IPS DF 4.7 (cell line): ENCODE data around the gene KCNJ8.
"Not testable (repeated sequence)": the region's sequence is repeated elsewhere in the genome, so short reads cannot be mapped to it uniquely, and the experiment has no call there.

Source experiments
- DNase-seq: peaks from one replicate; pipeline ENCODE4 v3.0.0-alpha.2; 2013; ENCODE audit warnings: low spot score; ENCODE audit errors: extremely low read depth

Gene KCNJ8

DNA sequence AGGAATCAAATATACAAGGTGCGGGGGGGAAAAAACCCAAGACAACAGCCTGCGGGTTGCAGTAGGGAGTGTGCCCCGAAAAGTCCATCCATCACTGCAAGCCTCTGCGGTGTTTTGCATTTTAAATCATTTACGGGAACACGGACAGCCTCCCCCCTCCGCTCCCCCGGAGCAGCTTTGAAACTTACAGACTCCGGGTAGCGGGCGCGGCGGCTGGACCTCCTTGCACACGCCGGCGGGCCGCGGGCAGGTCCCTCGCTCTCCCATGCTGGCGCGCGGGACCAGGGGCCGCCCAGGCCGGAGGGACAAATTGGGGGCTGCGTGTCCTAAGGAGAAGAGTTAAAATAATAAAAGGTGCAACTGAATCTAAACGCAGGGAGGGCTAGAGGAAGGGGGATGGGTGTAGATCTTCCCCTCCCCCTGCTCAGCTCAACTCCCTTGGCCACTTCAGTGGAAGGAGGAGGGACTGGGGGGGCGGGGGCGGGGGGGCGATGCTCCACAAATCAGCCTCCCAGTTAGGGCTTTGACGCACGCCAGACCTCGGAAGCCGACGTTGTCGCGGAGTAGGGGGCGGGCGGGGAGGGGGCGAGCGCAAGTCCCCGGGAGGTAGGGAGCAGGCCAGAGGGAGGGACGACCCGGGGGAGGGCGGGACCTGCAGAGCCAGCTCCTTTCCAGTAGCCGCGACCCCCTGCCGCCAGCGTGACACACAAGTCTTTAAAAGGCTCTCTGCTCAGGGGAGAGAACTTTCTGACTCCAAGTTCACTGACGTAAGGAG is at the start of gene KCNJ8:
KCNJ8 (minus strand) TSS at position 349 of the 775 bp plus-strand sequence. CDS start 1,090 bp downstream, outside the sequence.
- no peak for DNase-seq

DNA sequence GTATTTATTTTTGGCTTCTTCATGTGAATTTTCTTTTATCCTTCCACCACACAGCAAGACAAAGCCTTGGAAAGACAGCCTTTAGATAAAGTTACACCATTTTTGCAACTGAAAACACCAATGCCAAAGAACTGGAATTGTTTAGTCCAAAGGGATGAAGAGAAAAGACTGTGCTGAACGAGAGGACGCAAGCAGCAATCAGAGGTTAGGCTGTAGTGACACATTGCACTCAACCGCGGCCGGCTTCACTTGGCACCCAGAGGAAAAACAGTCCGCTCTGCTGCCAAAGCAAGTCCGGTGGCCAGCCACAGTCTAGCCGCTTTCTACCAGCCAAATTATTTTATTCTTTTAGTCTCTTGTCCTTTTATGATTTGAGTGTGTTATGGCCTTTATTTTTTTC is 49.1 kb upstream of the KCNJ8 start:
- DNase-seq, result no peak

DNA sequence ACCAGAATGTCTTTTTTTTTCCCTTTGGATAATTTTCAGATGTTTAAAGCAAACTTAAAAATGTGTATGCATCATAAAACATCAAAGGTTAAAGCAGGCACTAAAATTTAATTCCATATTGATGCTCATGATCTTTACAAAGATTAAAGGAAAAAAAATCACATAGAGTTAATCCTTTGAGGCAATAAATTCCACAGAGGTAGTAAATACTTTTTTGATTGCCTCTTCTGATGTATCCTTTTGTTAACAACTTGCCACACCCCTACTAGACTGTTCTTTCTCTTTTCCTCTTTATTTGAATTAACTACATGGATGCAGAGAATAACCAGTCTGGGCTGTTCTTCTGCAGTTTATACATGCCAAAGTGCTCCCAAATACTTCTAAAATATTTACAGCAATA is 45.2 kb upstream of the KCNJ8 start:
- no peak for DNase-seq

DNA sequence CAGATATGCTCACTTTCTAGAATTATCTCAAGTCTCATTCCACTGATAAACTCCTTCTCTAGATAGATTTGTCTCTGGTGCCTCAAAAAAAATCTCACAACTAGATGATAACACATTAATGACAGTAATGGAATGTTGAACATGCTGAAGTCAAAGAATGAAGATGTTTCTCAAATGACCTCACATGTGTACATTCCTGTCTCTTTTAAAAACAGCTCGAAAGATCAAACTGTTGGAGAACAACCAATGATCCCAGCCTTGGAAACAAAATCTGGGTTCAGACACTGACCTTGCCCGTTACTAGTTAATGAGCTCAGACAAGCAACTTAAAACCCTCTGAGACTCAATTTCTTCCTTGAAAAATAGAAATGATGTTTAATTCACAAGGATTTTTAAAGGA is 44.7 kb upstream of the KCNJ8 start:
- DNase-seq, result no peak

DNA sequence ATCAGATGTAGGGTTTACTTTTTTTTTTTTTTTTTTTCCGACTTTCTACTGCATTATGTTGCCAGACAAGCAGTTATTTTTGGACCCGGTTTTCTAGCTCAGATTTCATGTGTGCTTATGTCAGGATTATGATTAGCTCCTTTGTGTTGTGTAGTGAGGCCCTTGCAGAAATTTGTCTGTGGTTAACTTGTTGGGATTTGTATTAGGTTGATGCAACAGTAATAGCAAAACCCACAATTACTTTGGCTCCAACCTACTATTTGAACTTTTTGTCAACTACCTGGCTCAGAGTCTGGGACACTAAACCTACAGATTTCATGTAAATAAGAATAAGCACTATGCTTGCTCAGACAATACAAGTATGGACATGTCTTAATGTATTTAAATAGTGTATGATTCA is 44.1 kb upstream of the KCNJ8 start:
- DNase-seq, result no peak

DNA sequence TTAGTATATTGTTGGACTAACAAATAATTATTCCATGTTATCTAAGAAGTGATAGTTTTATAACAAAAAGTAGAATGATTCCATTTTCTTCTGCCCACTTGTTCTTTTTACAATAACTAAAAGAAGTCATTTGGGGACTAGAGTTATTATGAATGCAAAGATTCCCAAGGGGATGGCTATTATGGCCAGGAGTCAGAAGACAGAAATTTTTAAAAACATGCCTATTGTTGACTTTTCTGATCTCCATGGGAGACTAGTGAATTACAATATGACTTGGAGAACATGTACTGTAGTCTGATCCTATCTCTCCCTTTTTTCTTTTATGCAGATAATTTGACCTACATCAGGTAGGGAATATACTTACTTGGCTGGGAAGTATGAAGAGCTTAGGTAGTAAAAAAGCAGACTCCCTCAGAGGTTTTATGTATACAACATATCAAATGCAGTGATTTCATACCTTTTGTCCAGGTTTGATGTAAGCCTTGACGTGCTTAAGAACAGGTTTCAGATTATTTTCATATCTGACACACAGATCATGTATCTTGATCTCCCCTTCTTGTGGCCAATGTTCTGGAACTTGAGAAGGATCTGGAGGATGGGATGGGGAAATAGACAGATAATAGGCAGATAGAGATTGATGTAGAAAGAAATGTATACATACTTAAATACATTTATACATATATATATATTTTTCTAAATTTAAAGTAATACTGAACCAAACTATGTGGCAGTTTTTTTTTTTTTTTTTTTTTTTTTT is 41.0 kb upstream of the KCNJ8 start:
- DNase-seq, result no peak

DNA sequence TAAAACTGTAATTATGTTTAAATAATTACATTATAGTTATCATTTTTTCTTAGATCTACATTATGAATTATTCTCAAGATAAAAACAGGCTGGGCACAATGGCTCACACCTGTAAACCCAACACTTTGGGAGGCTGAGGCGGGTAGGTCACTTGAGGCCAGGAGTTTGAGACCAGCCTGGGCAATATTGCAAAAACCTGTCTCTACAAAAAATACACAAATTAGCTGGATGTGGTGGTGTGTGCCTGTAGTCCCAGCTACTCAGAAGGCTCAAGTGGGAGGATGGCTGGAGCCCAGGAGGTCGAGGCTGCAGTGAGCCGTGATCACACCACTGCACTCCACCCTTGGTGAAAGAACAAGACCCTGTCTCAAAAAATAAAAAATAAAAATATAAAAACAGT is 40.3 kb upstream of the KCNJ8 start:
- no peak for DNase-seq

DNA sequence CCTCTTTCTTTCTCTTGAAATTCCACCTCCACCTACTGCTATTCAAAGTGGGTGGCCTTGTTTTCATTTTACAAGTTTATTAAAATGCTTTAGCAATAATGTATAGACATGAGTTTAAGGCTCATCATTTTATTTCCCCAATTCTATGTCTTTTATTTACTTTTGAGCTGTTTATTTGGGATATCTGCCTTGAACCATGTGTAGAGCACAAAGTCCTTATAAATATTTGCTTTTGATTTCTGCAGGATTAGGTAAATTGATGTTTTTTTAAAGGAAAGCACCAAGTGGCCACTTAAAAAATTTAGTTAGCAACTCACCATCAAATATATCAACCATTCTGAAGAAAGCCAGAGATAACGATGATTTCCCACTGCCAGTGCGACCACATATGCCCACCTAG is 39.8 kb upstream of the KCNJ8 start:
- no peak for DNase-seq

DNA sequence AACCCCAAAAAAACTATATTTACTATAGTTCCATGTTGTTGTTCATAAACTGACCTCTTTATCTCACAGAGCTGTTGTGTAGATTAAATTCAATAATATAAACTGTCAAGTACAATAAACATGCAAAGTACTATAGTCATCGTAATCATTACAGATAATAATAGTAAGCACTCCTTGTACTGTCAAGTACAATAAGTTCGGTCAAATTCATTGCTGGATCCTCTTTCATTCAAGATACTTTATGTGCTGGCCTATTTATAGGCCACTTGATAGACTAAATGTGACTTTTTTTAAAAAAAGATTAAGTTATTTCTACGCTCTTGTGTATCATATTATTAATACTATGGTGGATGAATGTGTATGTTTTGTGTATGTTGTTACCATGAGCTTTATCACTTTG is 39.2 kb upstream of the KCNJ8 start:
- DNase-seq, result no peak

DNA sequence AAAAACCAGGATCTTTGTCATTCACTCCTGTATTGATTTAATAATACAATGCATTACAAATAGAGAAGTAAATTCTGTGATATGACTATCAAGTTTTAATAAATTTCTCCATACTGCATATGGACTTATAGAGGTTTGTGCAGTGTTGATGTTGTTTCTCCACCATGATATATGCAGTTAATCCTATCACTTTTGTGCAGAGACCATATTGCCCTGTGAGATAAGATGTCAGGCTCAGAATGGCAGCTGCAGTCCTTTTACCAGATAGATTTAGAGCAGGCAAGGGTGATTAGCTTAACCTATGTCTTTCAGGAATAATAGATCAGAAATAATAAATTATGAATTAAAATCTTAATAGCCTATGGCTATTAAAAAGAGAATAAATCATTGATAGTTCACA is 38.6 kb upstream of the KCNJ8 start:
- no peak for DNase-seq

DNA sequence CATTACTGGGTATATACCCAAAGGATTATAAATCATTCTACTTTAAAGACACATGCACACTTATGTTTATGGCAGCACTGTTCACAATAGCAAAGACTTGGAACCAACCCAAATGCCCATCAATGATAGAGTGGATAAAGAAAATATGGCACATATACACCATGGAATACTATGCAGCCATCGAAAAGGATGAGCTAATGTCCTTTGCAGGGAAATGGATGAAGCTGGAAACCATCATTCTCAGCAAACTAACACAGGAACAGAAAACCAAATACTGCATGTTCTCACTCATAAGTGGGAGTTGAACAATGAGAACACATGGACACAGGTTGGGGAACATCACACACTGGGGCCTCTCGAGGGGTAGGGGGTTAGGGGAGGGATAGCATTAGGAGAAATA is 37.8 kb upstream of the KCNJ8 start:
- not testable (repeated sequence) for DNase-seq

DNA sequence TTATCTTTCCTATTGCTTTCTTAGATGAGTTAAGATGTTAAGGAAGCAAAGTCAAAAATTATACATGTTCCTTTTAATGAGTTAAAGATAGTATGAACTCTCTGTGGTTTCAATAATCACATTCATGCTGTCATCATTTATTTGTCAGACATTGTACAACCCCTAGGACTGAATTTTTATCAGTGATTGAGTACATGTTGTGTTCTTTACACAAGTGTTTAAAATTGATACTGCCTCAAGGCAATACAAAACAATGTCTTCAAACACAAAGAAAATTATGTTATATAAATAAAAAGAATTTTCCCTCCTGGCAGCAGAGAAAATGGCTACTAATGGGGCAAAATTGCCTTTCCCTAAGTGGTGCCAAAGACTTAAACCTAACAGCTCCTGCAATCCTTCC is 34.6 kb upstream of the KCNJ8 start:
- no peak for DNase-seq

DNA sequence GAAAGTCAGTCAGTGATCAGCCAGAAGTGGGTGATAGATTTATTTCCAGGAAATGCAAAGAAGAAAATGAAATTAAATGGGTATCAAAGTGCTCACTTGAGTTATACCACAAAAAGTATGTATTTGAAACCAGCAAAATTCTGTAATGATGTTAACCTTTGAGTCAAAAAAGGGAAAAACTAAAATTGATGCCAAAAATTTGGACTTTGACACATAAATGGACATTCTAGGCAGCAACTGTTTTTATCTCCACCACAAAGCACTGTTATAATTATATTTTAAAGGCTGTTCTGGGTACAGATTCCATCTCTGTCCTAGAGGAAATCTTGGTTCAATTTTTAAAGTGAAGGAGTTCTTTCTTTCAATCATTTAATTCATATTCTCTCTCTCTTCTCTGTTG is 31.7 kb upstream of the KCNJ8 start:
- DNase-seq, result no peak

DNA sequence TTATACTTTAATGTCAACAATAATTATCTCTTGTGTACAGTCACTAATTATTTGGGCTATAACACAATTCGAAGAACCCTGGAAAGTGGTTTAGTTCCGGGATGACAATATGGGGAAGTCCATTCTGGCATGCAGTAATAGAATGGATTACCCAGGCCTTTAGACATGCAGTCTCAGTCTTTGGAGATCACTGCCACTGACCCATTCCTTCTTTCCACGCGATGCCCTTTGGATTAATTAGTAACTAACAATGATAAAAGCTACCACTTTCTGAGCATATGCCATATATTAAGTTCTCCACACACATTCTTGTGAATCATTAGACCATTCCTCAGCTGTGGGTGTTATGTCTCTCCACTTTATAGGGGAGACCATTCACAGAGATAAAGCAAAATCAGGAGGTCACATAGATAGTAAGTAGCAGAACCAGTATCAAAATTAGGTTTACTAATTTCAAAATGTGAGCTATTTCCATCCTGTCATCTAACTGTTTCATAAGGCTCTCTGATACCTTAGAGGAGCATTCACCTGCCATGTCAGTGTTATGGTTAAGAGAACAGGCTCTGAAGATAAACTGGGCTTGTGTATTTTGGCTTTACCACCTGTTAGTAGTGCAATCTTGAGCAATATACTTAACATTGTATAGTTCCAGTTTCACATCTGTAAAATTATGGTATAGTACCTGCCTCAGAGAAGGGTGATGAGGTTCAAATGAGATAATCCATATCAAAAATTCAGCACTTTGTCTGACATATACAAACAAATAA is 27.2 kb upstream of the KCNJ8 start:
- DNase-seq, result no peak

DNA sequence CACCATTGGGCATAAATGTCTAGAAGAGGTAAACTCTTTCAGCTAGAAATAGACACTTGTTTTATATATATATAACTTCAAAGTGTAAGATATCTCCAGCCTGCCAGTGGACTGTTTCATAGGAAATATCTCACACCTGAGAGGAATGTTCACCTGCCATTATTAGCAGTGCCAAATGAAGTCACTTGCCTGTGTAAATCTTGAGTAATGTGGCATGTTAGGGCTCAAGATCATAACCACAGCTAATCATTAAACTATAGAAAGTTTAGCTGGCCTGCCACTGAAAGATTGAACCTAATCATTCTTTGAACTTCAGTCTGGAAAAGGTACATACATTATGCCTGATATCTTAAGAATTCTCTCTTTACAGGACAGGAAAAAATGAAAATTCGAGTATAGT is 25.5 kb upstream of the KCNJ8 start:
- no peak for DNase-seq

DNA sequence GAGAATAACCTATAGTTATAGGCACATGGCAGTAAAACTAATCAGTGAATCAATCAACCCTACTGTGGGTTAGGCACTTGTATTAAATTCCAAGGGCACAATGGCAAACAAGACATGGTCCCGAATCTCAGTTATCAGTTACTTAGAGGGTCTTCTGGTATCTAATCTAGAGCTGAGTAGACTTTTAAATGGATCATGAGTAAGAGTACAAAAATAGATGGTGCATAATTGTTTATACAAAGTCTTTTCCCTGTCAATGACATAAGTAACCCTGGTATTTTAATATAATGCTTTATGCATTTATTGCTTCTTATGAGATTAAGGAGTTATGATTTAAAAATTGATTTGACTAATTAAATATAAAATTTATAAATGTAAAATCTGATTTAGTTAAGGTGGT is 23.0 kb upstream of the KCNJ8 start:
- no peak for DNase-seq

DNA sequence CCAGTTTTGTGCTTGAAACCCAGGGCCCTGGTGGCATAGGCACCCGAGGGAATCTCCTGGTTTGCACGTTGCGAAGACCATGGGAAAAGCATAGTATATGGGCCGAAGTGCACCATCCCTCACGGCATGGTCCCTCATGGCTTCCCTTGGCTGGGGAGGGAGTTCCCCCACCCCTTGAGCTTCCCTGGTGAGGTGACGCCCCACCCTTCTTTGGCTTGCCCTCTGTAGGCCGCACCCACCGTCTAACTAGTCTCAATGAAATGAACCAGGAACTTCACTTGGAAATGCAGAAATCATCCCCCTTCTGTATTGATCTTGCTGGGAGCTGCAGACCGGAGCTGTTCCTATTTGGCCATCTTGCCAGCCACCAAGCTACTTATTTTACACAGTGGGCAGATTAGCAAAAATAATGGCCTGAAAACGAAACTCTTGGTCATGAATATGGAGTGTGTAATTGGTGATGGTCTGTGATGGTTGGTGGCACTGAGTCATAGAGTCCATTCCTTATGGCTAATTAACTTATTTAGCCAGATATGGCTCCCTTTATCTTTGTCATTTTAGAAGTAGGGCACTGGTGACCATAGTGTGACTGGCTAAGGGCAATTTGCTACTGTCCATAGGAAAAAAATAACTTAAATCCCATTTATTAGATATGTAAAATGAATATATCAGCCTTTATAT is 21.3 kb upstream of the KCNJ8 start:
- no peak for DNase-seq

DNA sequence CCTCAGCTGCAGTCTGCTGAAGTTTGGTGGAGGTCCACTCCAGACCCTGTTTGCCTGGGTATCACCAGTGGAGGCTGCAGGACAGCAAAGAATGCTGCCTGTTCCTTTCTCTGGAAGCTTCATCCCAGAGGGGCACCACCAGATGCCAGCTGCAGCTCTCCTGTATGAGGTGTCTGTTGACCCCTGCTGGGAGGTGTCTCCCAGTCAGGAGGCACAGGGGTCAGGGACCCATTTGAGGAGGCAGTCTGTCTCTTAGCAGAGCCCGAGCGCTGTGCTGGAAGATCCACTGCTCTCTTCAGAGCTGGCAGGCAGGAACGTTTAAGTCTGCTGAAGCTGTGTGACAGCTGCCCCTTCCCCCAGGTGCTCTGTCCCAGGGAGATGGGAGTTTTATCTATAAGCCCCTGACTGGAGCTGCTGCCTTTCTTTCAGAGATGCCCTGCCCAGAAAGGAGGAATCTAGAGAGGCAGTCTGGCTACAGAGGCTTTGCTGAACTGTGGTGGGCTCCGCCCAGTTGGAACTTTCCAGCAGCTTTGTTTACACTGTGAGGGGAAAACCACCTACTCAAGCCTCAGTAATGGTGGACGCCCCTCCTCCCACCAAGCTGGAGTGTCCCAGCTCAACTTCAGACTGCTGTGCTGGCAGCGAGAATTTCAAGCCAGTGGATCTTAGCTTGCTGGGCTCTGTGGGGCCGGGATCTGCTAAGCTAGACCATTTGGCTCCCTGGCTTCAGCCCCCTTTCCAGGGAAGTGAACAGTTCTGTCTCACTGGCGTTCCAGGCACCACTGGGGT is 20.5 kb upstream of the KCNJ8 start:
- DNase-seq, result not testable (repeated sequence)

DNA sequence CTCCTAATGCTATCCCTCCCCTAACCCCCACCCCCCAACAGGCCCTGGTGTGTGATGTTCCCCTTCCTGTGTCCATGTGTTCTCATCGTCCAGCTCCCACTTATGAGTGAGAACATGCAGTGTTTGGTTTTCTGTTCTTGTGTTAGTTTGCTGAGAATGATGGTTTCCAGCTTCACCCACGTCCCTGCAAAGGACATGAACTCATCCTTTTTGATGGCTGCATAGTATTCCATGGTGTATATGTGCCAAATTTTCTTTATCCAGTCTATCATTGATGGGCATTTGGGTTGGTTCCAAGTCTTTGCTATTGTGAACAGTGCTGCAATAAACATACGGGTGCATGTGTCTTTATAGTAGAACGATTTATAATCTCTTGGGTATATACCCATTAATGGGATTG is 15.2 kb upstream of the KCNJ8 start:
- DNase-seq, result not testable (repeated sequence)

DNA sequence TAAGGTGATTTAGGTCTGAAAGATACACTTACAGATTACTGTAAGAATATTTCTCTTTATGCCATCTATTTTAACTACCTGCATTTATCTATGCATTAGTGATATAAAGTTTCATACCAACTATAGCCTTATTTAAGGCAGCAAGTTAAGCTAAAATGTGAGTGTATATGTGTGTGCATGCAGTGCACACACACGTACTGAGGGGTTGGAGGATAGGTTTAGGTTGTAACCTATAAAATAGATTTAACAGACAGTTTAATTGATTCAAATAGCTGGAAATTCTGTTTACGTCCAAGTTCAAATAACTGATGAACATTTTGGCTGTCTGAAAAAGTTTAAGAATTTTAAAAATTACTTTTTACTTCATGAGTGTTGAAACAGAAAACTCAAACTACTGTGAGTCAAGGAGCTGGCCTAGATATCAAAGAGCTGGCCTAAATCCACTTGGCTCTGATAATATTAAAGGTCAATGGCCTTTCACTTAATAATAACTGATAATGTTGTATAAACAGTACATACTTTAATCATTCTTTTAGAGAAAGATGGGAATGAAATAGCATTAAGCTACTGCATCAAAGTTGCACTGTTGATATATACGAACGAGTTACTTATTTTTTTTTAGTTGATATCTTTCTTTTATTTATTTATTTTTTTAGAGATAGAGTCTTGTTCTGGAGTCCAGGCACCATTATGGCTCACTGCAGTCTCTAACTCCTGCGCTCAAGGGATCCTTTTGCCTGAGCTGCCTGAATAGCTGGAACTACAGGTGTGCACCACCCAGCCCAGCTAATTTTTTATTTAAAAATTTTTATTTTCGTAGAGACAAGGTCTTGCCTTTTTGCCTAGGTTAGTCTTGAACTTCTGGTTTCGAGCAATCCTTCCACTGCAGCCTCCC is 13.8 kb upstream of the KCNJ8 start:
- DNase-seq, result no peak
